ENCODE results near the gene DLGAP4.
A peak's percentile ranks its signal among the peaks of the same experiment; 100 is the strongest.

Gene DLGAP4

GRCh38 chr20:36573798-36574365 lies 267.7 kb downstream of the DLGAP4 start:
- peak; percentile 56 for DNase-seq

GRCh38 chr20:36574366-36575135 lies 268.4 kb downstream of the DLGAP4 start:
- DNase-seq = peak; percentile 53

GRCh38 chr20:36576081-36576445 lies 269.9 kb downstream of the DLGAP4 start:
- no peak for DNase-seq
